Body of pancreas (tissue), 4 donors: Measurements from ENCODE around the gene TRAPPC12. TPM values are rescaled to one million over a fixed set of nuclear protein-coding genes. Genes with fewer than 3 reads are reported as not detected.

ENCODE experiments used
- ATAC-seq: fragments of 150-250 bp; one replicate; pipeline ENCODE4 v1.9.1; 2016
- DNase-seq, 4 donors: peaks; one replicate each; pipeline ENCODE4 v3.0.0-alpha.2; 2019
- H3K27ac ChIP-seq, 4 donors: fragments of 200-600 bp; sonication (generic); 1 replicate in 3 of 4; 2 replicates in 1 of 4; pipeline versions ENCODE4 v1.5.1 to v1.6.1; 2016 to 2019; ENCODE audit warnings: mild to moderate bottlenecking in 1 of 4, mixed read lengths in 1 of 4, moderate library complexity in 1 of 4
- H3K27me3 ChIP-seq, 2 donors: fragments of 200-600 bp; sonication (generic); one replicate each; pipeline ENCODE4 v1.6.0; 2016; ENCODE audit warnings: mild to moderate bottlenecking in 1 of 2
- H3K36me3 ChIP-seq, 2 donors: fragments of 200-600 bp; sonication (generic); replicated peaks in 1 of 2; 2 replicates each; pipeline ENCODE4 v1.5.1; 2016; ENCODE audit warnings: low read depth in 2 of 2; ENCODE audit not compliant: insufficient read depth in 1 of 2
- H3K4me1 ChIP-seq: fragments of 200-600 bp; sonication (generic); one replicate; pipeline ENCODE4 v1.6.0; 2016
- H3K4me3 ChIP-seq, 2 donors: fragments of 200-600 bp; sonication (generic); 1 replicate in 1 of 2; 2 replicates in 1 of 2; pipeline ENCODE4 v1.5.1; 2016 to 2019
- H3K9me3 ChIP-seq, 3 donors: fragments of 200-600 bp; sonication (generic); 1 replicate in 2 of 3; 2 replicates in 1 of 3; pipeline ENCODE4 v1.5.1; 2016
- CTCF ChIP-seq, 7 experiments: fragments of 450-650 bp in 4 of 7; fragments of 200-600 bp in 3 of 7; sonication (generic) in 3 of 7; IDR thresholded peaks; one replicate each; pipeline ENCODE4 v1.5.1; 2016 to 2019; ENCODE audit warnings: antibody characterized with exemption in 7 of 7
- POLR2A ChIP-seq, 3 donors: fragments of 450-650 bp; IDR thresholded peaks; one replicate each; pipeline ENCODE4 v1.6.1; 2016; ENCODE audit warnings: antibody characterized with exemption in 3 of 3, mild to moderate bottlenecking in 2 of 3
- WGBS, 2 donors: methylation state at CpG; one replicate each; pipeline ENCODE4 v1.1.5; 2017; 5-methylcytosine and 5-hydroxymethylcytosine counted together
- intact Hi-C: fragments of 100-400 bp; cut with DNase I; formaldehyde crosslinking; loops from one replicate; pipeline ENCODE4 v1.15.1; 2023
- total RNA-seq, 2 donors: library from RNA; depleted of rRNA; stranded (reverse); fragments of >200 nt; gene quantifications; one replicate each; pipeline ENCODE4 v1.1.0, GENCODE V29; 2016

The TRAPPC12 gene
- total RNA-seq, 2 donors from 2014 or later = 43.1 to 134 TPM

GRCh38 chr2:3423492-3424170, 44.1 kb downstream of the TRAPPC12 start:
- no peak for ATAC-seq
- Histone ChIP-seq H3K4me1 (no peaks in the 10 kb centered on the region), H3K36me3 (peaks cover 9 to 16% of the 10 kb centered on the region in 2 donors), H3K27me3 (no peaks in the 10 kb centered on the region), H3K27ac (no peak overlapping the region), H3K4me3 (no peak overlapping the region), H3K9me3 (no peaks in the 10 kb centered on the region)
- intact Hi-C loops = loop anchor here (10.0 kb wide), 1 partner anchor 231 kb away; the partner anchor contains the start of gene ALLC
- 60 to 68% methylated on average over 19 of the region's 19 CpGs for WGBS, 2 donors
- TF ChIP-seq POLR2A (IDR thresholded peaks at IDR 0.05) (no peak), CTCF (IDR thresholded peaks at IDR 0.05) (peak; percentile 63 to 97 (median 89))
- peak; percentile 41 to 76 (median 64) for DNase-seq

- H3K36me3 ChIP-seq = peaks cover 9 to 21% of the 10 kb centered on the region in 2 donors
- intact Hi-C loops = loop anchor here (10.0 kb wide), 1 partner anchor 231 kb away; the partner anchor contains the start of gene ALLC
- TF ChIP-seq POLR2A (IDR thresholded peaks at IDR 0.05) = no peak
- TF ChIP-seq CTCF (IDR thresholded peaks at IDR 0.05) = no peak
- H3K27ac ChIP-seq = no peak overlapping the region
- 91 to 92% methylated on average over 9 of the region's 9 CpGs for WGBS, 2 donors
- no peak overlapping the region for H3K4me3 ChIP-seq
- H3K4me1 ChIP-seq = no peaks in the 10 kb centered on the region
- H3K9me3 ChIP-seq = no peaks in the 10 kb centered on the region
- ATAC-seq (no peak), DNase-seq (no peak)
- H3K27me3 ChIP-seq = no peaks in the 10 kb centered on the region
These were observed 44.8 kb downstream of the TRAPPC12 start for GRCh38 chr2:3424171-3424795.

GRCh38 chr2:3426615-3427014, 47.1 kb downstream of the TRAPPC12 start:
- ATAC-seq (no peak), DNase-seq (no peak)
- H3K4me1 ChIP-seq = no peaks in the 10 kb centered on the region
- intact Hi-C loops = loop anchor here (10.0 kb wide), 1 partner anchor 228 kb away; the partner anchor contains the start of gene ALLC
- H3K27me3 ChIP-seq = no peaks in the 10 kb centered on the region
- no peaks in the 10 kb centered on the region for H3K9me3 ChIP-seq
- H3K27ac ChIP-seq = no peak overlapping the region
- 95% methylated on average over 14 of the region's 14 CpGs for WGBS, 2 donors
- H3K36me3 ChIP-seq = peaks cover 9 to 21% of the 10 kb centered on the region in 2 donors
- H3K4me3 ChIP-seq = no peak overlapping the region
- no peak for TF ChIP-seq POLR2A (IDR thresholded peaks at IDR 0.05)
- TF ChIP-seq CTCF (IDR thresholded peaks at IDR 0.05) = no peak

- H3K4me3 ChIP-seq = no peak overlapping the region
- H3K36me3 ChIP-seq = peaks cover 9 to 21% of the 10 kb centered on the region in 2 donors
- TF ChIP-seq CTCF (IDR thresholded peaks at IDR 0.05) (no peak), POLR2A (IDR thresholded peaks at IDR 0.05) (no peak)
- no peak overlapping the region for H3K27ac ChIP-seq
- ATAC-seq = no peak
- no peaks in the 10 kb centered on the region for H3K9me3 ChIP-seq
- 88 to 93% methylated on average over 6 of the region's 6 CpGs for WGBS, 2 donors
- intact Hi-C loops = loop anchor here (10.0 kb wide), 1 partner anchor 228 kb away; the partner anchor contains the start of gene ALLC
- H3K4me1 ChIP-seq = no peaks in the 10 kb centered on the region
- no peak for DNase-seq
- no peaks in the 10 kb centered on the region for H3K27me3 ChIP-seq
These were observed 47.8 kb downstream of the TRAPPC12 start for GRCh38 chr2:3427272-3427671.
